BJ (cell line): ENCODE results near the gene ACYP2. TPM values are rescaled to one million over a fixed set of nuclear protein-coding genes. Genes with fewer than 3 reads are reported as not detected.

Source experiments
- CTCF ChIA-PET: fragments of 350-600 bp; formaldehyde crosslinking; extraction: SDS; loops from one replicate; lab custom pipeline; 2021; ENCODE audit warnings: antibody characterized with exemption, inconsistent platforms; lab: Yijun Ruan, JAX
- POLR2A ChIA-PET: fragments of 300-600 bp; sonication (Branson Sonifier 250); formaldehyde crosslinking; extraction: SDS; loops from one replicate; lab custom pipeline; 2021; ENCODE audit warnings: antibody characterized with exemption; lab: Charles Lee
- DNase-seq: peaks from one replicate; pipeline ENCODE4 v3.0.0-alpha.2; 2011; ENCODE audit warnings: low read depth
- H3K27me3 ChIP-seq: 2 replicates; pipeline ENCODE4 v1.6.0; 2011; ENCODE audit warnings: low read length; ENCODE audit not compliant: control insufficient read depth, insufficient read depth
- H3K36me3 ChIP-seq: 2 replicates; pipeline ENCODE4 v1.5.1; 2011; ENCODE audit warnings: low read length; ENCODE audit not compliant: control insufficient read depth, insufficient read depth
- H3K4me3 ChIP-seq: 2 replicates; pipeline ENCODE4 v1.5.1; 2011; ENCODE audit warnings: low read depth, mild to moderate bottlenecking, control low read depth, low read length
- polyA plus RNA-seq: library from polyadenylated mRNA; depleted of rRNA; stranded (reverse); fragments of >200 nt; gene quantifications from 2 replicates; pipeline ENCODE4 v1.2.3, GENCODE V29; 2011
- TF ChIP-seq, protein P1 (sequence below): IDR thresholded peaks from 2 replicates; pipeline ENCODE4 v1.5.1; 2011; ENCODE audit warnings: low read depth, mild to moderate bottlenecking, control low read depth, inconsistent platforms, low read length, moderate library complexity; ENCODE audit not compliant: insufficient read depth

Gene ACYP2
- polyA plus RNA-seq, 1 experiment: 7.0 TPM

DNA sequence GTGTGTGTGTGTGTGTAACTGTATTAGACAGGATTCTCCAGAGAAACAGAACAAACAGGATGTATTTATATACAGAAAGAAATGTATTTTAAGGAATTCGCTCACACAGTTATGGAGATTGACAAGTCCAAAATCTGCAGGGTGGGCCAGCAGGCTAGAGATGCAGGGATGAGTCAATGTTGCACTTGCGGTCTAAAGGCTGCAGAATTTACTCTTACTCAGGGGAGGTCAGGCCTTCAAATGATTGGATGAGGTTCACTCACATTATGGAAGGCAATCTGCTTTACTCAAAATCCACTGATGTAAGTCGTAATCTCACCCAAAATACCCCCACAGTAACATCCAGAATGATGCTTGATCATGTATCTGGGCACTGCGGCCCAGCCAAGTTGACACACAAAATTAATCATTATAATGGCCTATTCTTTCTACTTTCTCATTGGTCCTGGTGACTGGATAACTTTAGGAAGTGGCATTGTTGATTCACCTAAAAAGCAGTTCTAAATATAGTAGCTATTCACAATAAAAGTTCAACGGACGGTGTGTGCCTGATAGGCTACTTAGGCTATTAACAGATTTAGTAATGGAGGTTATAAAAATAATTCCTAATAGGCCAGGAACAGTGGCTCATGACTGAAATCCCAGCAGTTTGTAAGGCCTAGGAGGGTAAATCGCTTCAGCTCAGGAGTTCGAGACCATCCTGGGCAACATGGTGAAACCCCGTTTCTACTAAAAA, 40.6 kb upstream of the ACYP2 start:
- Histone ChIP-seq H3K36me3 (no peaks in the 10 kb centered on the region), H3K4me3 (no peak overlapping the region), H3K27me3 (no peaks in the 10 kb centered on the region)
- TF ChIP-seq, protein P1, sequence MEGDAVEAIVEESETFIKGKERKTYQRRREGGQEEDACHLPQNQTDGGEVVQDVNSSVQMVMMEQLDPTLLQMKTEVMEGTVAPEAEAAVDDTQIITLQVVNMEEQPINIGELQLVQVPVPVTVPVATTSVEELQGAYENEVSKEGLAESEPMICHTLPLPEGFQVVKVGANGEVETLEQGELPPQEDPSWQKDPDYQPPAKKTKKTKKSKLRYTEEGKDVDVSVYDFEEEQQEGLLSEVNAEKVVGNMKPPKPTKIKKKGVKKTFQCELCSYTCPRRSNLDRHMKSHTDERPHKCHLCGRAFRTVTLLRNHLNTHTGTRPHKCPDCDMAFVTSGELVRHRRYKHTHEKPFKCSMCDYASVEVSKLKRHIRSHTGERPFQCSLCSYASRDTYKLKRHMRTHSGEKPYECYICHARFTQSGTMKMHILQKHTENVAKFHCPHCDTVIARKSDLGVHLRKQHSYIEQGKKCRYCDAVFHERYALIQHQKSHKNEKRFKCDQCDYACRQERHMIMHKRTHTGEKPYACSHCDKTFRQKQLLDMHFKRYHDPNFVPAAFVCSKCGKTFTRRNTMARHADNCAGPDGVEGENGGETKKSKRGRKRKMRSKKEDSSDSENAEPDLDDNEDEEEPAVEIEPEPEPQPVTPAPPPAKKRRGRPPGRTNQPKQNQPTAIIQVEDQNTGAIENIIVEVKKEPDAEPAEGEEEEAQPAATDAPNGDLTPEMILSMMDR: no peak
- ChIA-PET POLR2A (no interaction called here), CTCF (no interaction called here)
- no peak for DNase-seq

DNA sequence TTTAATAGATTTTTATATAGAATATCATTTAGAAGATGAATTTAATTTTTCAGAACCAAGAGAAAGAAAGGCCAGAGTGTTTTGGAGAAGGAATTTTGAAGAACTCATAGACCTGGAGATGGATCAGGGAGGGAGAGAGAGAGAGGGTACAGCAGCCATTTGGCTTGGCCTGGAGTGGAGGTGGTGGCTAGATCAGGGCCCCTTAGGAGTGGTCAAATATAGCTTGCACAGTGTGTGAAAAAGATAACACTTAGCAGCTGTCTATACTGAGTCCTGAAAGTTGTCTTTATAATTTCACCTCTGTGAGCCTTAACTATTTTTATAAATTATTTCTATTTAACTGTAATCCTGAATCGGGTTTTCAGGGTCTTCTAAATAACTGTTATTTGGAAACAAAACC, 38.8 kb upstream of the ACYP2 start:
- TF ChIP-seq, protein P1: no peak
- no peak for DNase-seq
- Histone ChIP-seq H3K27me3 (no peaks in the 10 kb centered on the region), H3K4me3 (no peak overlapping the region), H3K36me3 (no peaks in the 10 kb centered on the region)
- CTCF ChIA-PET: interaction anchor here (1.0 kb wide), 1 partner anchor 260 kb away, joined by 3 read pairs; no protein-coding TSS in a partner anchor
- POLR2A ChIA-PET: no interaction called here

DNA sequence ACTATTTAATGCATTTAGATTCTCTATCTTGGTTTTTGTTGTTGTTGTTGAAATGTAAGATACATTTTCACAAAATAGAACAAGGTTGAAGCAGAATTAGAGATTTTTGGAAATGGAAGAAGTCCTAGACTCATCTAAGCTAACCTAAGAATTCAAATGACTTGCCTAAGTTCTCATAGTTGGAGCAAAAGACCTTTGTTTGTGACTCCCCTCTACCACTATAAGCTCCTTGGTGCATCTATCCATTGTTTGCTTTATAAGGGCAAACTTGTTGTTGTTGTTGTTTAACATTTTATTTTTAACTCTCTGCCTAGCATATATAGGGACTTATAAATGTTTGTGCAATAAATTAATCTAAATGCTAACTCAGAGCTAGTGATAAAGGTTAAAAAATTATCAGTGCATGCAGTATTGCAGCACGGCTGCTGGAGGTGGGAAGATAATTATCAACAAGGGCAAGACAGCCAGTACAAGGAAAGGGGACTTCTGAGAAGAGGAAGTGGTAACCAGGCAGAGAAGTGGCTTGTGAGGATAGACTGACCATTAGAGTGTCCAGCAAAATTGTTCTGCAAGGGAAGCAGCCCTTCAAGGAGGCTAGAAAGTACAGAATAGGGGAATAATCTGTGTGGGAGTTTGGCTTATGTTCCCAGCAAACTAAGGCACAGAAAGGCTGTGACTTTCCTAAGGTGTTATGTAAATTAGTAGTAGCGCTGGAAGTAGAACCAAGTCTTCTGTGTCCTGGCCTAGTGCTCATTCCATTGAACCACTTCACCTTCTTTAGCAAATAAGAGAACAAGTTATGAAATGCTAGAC, 38.1 kb upstream of the ACYP2 start:
- POLR2A ChIA-PET: no interaction called here
- no peaks in the 10 kb centered on the region for H3K36me3 ChIP-seq
- no peaks in the 10 kb centered on the region for H3K27me3 ChIP-seq
- TF ChIP-seq, protein P1: no peak
- no peak for DNase-seq
- CTCF ChIA-PET: no interaction called here
- H3K4me3 ChIP-seq: no peak overlapping the region

DNA sequence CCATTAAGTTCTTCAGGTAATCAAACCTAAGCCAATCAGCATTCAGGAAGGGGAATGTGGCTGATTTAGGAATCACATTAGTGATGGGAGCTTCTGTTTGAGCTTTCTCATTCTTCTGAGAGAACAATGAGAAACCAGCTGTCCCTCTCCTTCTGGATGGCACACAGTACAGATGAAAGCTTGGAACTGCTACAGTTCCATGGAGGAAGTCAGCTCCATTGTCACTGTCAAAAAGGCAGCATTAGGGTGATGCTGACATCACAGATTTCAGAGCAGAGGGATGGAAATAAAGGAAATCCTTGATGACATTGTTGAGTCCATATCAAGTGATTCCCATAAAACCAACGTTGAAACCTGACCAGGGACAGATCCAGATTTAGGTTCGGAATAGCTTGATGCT, 36.1 kb upstream of the ACYP2 start:
- Histone ChIP-seq H3K27me3 (no peaks in the 10 kb centered on the region), H3K36me3 (no peaks in the 10 kb centered on the region), H3K4me3 (no peak overlapping the region)
- TF ChIP-seq, protein P1: no peak
- no peak for DNase-seq
- ChIA-PET CTCF (no interaction called here), POLR2A (no interaction called here)

DNA sequence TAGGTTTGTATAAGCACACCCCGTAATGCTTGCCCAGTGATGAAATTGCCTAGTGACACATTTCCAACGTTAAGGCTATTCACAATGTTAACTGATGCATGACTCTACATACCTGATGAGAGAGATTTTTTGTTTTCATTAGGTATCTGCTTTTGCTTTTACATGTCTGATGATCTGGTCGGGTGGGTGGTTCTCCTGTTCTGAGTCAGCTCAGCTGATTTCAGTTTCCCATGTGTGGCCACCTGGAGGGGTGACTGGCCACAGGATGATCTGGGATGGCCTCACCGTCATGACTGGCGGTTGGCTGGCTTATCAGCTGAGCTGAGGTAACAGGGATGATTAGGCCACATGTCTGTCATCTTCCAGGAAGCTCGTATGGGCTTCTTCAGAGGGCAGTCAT, 33.8 kb upstream of the ACYP2 start:
- H3K27me3 ChIP-seq: no peaks in the 10 kb centered on the region
- no peak overlapping the region for H3K4me3 ChIP-seq
- ChIA-PET CTCF (no interaction called here), POLR2A (no interaction called here)
- DNase-seq: no peak
- H3K36me3 ChIP-seq: no peaks in the 10 kb centered on the region
- TF ChIP-seq, protein P1: no peak
